Measurements from ENCODE around the gene ABCC1.

GRCh38 chr16:16105646-16106045 is 156.2 kb downstream of the ABCC1 start:
- TF ChIP-seq CTCF (IDR thresholded peaks at IDR 0.05) = no peak
- TF ChIP-seq POLR2A (IDR thresholded peaks at IDR 0.05) = no peak

Data from adrenal gland (tissue), 5 donors.